Stomach (tissue), 4 donors: ENCODE measurements around the gene KCNQ4.

Experiments
- EP300 ChIP-seq: sonication (generic); formaldehyde crosslinking; IDR thresholded peaks from one replicate; pipeline ENCODE4 v1.6.1; 2017; ENCODE audit warnings: antibody characterized with exemption
- POLR2A ChIP-seq, 4 donors: fragments of 450-650 bp; IDR thresholded peaks; one replicate each; pipeline ENCODE4 v1.6.1; 2016; ENCODE audit warnings: antibody characterized with exemption in 4 of 4, control low read depth in 2 of 4, mild to moderate bottlenecking in 1 of 4, moderate library complexity in 1 of 4
- POLR2AphosphoS5 ChIP-seq, 3 donors: sonication (generic); formaldehyde crosslinking; IDR thresholded peaks; one replicate each; pipeline ENCODE4 v1.6.1; 2016; ENCODE audit warnings: antibody characterized with exemption in 3 of 3
- TF ChIP-seq, protein P1 (sequence below), 7 experiments: fragments of 450-650 bp in 4 of 7; fragments of 200-600 bp in 3 of 7; sonication (generic) in 3 of 7; IDR thresholded peaks; one replicate each; pipeline ENCODE4 v1.5.1; 2016 to 2019; ENCODE audit warnings: antibody characterized with exemption in 7 of 7, control low read depth in 2 of 7, mild to moderate bottlenecking in 1 of 7

DNA sequence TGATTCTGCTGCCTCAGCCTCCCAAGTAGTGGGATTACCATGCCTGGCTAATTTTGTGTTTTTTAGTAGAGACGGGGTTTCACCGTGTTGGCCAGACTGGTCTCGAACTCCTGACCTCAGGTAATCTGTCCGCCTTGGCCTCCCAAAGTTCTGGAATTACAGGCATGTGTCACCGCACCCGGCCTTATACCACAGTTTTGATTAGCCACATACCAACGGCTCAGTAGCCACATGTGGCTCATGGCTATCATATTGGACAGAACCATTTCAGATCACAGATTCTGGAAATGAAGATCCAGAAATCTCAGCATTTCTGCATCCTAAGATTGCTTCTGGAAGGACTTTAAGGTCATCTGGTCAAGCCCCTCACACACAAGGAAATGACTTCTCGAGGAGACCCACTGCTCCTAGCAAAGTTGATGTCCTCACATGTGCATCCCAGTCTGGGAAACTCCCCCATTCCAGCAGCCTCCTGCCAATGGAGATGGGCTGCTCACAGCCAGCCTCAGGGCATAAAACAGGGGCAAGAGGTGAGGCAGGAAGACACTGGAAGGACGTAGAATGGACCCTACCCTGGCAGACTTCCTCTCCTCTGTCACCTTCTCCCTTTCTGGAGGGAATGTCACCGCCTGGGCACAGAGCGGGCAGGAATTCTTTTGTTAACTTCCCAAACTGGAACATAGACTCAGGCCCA lies 96.0 kb downstream of the KCNQ4 start:
- TF ChIP-seq, protein P1, sequence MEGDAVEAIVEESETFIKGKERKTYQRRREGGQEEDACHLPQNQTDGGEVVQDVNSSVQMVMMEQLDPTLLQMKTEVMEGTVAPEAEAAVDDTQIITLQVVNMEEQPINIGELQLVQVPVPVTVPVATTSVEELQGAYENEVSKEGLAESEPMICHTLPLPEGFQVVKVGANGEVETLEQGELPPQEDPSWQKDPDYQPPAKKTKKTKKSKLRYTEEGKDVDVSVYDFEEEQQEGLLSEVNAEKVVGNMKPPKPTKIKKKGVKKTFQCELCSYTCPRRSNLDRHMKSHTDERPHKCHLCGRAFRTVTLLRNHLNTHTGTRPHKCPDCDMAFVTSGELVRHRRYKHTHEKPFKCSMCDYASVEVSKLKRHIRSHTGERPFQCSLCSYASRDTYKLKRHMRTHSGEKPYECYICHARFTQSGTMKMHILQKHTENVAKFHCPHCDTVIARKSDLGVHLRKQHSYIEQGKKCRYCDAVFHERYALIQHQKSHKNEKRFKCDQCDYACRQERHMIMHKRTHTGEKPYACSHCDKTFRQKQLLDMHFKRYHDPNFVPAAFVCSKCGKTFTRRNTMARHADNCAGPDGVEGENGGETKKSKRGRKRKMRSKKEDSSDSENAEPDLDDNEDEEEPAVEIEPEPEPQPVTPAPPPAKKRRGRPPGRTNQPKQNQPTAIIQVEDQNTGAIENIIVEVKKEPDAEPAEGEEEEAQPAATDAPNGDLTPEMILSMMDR (IDR thresholded peaks at IDR 0.05): no peak
- TF ChIP-seq POLR2AphosphoS5 (IDR thresholded peaks at IDR 0.05) (no peak), EP300 (no peak), POLR2A (IDR thresholded peaks at IDR 0.05) (no peak)
